ENCODE measurements around the gene GAS2L1. TPM values are rescaled to one million over a fixed set of nuclear protein-coding genes. Genes with fewer than 3 reads are reported as not detected.
A peak's percentile ranks its signal among the peaks of the same experiment; 100 is the strongest.

The GAS2L1 gene
- total and polyA plus RNA-seq, 2 of the 4 experiments (the other 2 are of a cell fraction): 1.4 to 15.6 TPM

DNA sequence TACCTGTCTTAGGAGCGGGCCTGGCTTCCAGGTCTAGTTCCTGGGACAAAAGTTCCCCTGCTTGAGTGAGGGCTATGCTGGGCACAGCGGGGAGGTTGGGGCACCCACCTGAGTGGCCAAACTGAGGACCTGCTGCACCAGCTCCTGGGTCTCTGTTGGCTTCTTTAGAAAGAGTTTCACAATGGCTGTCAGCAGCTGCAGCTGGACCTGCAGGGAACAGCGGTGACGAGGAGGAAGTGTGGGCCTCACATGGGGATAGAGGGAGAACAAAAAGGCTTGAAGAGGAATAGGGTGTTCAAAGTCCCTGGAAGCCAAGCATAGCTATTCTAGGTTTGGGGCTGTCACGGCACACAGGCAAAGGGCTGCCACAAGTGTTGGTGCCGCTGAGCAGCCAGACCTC lies 35.7 kb downstream of the GAS2L1 start:
- dilution Hi-C loops (cut with HindIII; ENCODE audit: low sequenced_read_pairs, unreplicated experiment): no loop called here
- no peak overlapping the region for H2BK120ac ChIP-seq (ENCODE audit: low read depth, low read length)
- ChIA-PET POLR2A (ENCODE audit: unreplicated experiment) (no interaction called here), CTCF (no interaction called here)
- H3K23ac ChIP-seq (ENCODE audit: low read depth, low read length): no peak overlapping the region
- peak overlapping the region; percentile 55 for H2AK9ac ChIP-seq (replicated peaks; ENCODE audit: low read depth, low read length, poor library complexity)
- intact Hi-C loops (cut with micrococcal nuclease): no loop called here
- H3K79me1 ChIP-seq (ENCODE audit: low read depth in 1 of 2, low read length in 2 of 2): no peaks in the 10 kb centered on the region
- no peak overlapping the region for H3K27ac ChIP-seq (ENCODE audit: insufficient read depth, low read length)
- no peaks in the 10 kb centered on the region for H3K9me3 ChIP-seq (ENCODE audit: control insufficient read depth, insufficient read depth, low read length)
- no peak overlapping the region for H3K4ac ChIP-seq (ENCODE audit: low read depth, low read length)
- H4K5ac ChIP-seq (ENCODE audit: low read depth, low read length): no peak overlapping the region
- H3K14ac ChIP-seq (replicated peaks; ENCODE audit: low read depth, low read length): no peak overlapping the region
- BruUV-seq (replicated peaks): no TSS peak
- H2BK5ac ChIP-seq (ENCODE audit: low read depth, low read length, poor library complexity, severe bottlenecking): no peak overlapping the region
- no peak for DNase-seq
- no peak overlapping the region for H3K18ac ChIP-seq (ENCODE audit: low read depth, low read length)
- ATAC-seq (ENCODE audit: low read depth): no peak
- H3K36me3 ChIP-seq (ENCODE audit: control insufficient read depth, insufficient read depth, low read length): peaks cover 51% of the 10 kb centered on the region
- peaks cover 11% of the 10 kb centered on the region for H4K20me1 ChIP-seq (ENCODE audit: insufficient read depth, low read length)
- TF ChIP-seq NFE2L2 (IDR thresholded peaks at IDR 0.05; ENCODE audit: low read depth, low read length) (no peak), CHD1 (IDR thresholded peaks at IDR 0.05; ENCODE audit: low read depth, low read length) (no peak), CEBPB (IDR thresholded peaks at IDR 0.05; ENCODE audit: low read depth, low read length) (no peak), BHLHE40 (IDR thresholded peaks at IDR 0.05; ENCODE audit: low read depth, low read length) (no peak), FOS (IDR thresholded peaks at IDR 0.05; ENCODE audit: low read depth, low read length) (no peak), MAZ (IDR thresholded peaks at IDR 0.05; ENCODE audit: borderline replicate concordance, low read depth, low read length) (no peak), MXI1 (IDR thresholded peaks at IDR 0.05; ENCODE audit: borderline replicate concordance, low read depth, low read length) (no peak), RFX5 (IDR thresholded peaks at IDR 0.05; ENCODE audit: low read depth, low read length) (no peak), RAD21 (IDR thresholded peaks at IDR 0.05; ENCODE audit: low read length) (no peak), POLR2A (IDR thresholded peaks at IDR 0.05; ENCODE audit: low read depth, low read length) (no peak), RCOR1 (IDR thresholded peaks at IDR 0.05; ENCODE audit: insufficient replicate concordance, low read length) (no peak), SMC3 (IDR thresholded peaks at IDR 0.05; ENCODE audit: low read depth, low read length) (no peak), MAFK (IDR thresholded peaks at IDR 0.05; ENCODE audit: low read depth, low read length) (no peak)
- TF ChIP-seq, protein P1, sequence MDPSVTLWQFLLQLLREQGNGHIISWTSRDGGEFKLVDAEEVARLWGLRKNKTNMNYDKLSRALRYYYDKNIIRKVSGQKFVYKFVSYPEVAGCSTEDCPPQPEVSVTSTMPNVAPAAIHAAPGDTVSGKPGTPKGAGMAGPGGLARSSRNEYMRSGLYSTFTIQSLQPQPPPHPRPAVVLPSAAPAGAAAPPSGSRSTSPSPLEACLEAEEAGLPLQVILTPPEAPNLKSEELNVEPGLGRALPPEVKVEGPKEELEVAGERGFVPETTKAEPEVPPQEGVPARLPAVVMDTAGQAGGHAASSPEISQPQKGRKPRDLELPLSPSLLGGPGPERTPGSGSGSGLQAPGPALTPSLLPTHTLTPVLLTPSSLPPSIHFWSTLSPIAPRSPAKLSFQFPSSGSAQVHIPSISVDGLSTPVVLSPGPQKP (IDR thresholded peaks at IDR 0.05; ENCODE audit: borderline replicate concordance, low read depth, low read length): no peak
- TF ChIP-seq, protein P2, sequence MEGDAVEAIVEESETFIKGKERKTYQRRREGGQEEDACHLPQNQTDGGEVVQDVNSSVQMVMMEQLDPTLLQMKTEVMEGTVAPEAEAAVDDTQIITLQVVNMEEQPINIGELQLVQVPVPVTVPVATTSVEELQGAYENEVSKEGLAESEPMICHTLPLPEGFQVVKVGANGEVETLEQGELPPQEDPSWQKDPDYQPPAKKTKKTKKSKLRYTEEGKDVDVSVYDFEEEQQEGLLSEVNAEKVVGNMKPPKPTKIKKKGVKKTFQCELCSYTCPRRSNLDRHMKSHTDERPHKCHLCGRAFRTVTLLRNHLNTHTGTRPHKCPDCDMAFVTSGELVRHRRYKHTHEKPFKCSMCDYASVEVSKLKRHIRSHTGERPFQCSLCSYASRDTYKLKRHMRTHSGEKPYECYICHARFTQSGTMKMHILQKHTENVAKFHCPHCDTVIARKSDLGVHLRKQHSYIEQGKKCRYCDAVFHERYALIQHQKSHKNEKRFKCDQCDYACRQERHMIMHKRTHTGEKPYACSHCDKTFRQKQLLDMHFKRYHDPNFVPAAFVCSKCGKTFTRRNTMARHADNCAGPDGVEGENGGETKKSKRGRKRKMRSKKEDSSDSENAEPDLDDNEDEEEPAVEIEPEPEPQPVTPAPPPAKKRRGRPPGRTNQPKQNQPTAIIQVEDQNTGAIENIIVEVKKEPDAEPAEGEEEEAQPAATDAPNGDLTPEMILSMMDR (conservative IDR thresholded peaks at IDR 0.05; ENCODE audit: low read depth, low read length): no peak
- TF ChIP-seq, protein P3, sequence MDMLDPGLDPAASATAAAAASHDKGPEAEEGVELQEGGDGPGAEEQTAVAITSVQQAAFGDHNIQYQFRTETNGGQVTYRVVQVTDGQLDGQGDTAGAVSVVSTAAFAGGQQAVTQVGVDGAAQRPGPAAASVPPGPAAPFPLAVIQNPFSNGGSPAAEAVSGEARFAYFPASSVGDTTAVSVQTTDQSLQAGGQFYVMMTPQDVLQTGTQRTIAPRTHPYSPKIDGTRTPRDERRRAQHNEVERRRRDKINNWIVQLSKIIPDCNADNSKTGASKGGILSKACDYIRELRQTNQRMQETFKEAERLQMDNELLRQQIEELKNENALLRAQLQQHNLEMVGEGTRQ (IDR thresholded peaks at IDR 0.05; ENCODE audit: low read depth, low read length): no peak
- H4K8ac ChIP-seq (ENCODE audit: low read depth in 2 of 2, low read length in 2 of 2): no peak overlapping the region
- H4K91ac ChIP-seq (ENCODE audit: insufficient read depth, low read depth, low read length): no peak overlapping the region
- no peak overlapping the region for H3K56ac ChIP-seq (ENCODE audit: extremely low read depth, insufficient read depth, low read length)
- in situ Hi-C loops (cut with MboI; ENCODE audit: low sequenced_read_pairs): no loop called here
- no peaks in the 10 kb centered on the region for H3K27me3 ChIP-seq (ENCODE audit: control insufficient read depth, insufficient read depth, low read length)
- H2BK15ac ChIP-seq (ENCODE audit: low read depth, low read length): no peak overlapping the region
- H3K4me1 ChIP-seq (ENCODE audit: control insufficient read depth, insufficient read depth, low read length): no peaks in the 10 kb centered on the region
- no peak overlapping the region for H2AK5ac ChIP-seq (ENCODE audit: low read depth, low read length)
- WGBS, 2 experiments (ENCODE audit: extremely low coverage in 2 of 2, insufficient read length in 1 of 2): 96% methylated on average over 5 of the region's 6 CpGs; no CpG with 5 or more reads in 1 of the 2 experiments
- no peak overlapping the region for H2AFZ ChIP-seq (replicated peaks; ENCODE audit: low read length, poor library complexity)
- H3K9ac ChIP-seq (ENCODE audit: low read depth, low read length): no peak overlapping the region
- H2BK20ac ChIP-seq (ENCODE audit: low read depth, low read length): no peak overlapping the region
- H3K4me2 ChIP-seq (ENCODE audit: low read depth, low read length): no peak overlapping the region
- H3K4me3 ChIP-seq (ENCODE audit: insufficient read depth, low read depth, low read length): no peak overlapping the region
- H3K9me1 ChIP-seq (ENCODE audit: insufficient read depth, low read length): no peaks in the 10 kb centered on the region

All from IMR-90 (cell line).